Ovary (tissue), 9 donors: Measurements from ENCODE around the gene PLXDC2. TPM values are rescaled to one million over a fixed set of nuclear protein-coding genes. Genes with fewer than 3 reads are reported as not detected.

ENCODE experiments used
- DNase-seq, 5 donors: peaks; one replicate each; pipeline ENCODE4 v3.0.0-alpha.2; 2019 to 2020
- H3K27ac ChIP-seq, 2 donors: fragments of 200-600 bp; one replicate each; pipeline versions ENCODE4 v1.5.1 to v1.8.0; 2019 to 2022
- H3K27me3 ChIP-seq: fragments of 200-600 bp; one replicate; pipeline ENCODE4 v1.8.0; 2022
- H3K36me3 ChIP-seq: fragments of 200-600 bp; sonication (generic); one replicate; pipeline ENCODE4 v1.5.1; 2019
- H3K4me1 ChIP-seq: one replicate; pipeline ENCODE4 v1.8.1; 2013; ENCODE audit warnings: mild to moderate bottlenecking, moderate library complexity; ENCODE audit not compliant: insufficient read depth
- H3K4me3 ChIP-seq: fragments of 200-600 bp; sonication (generic); one replicate; pipeline ENCODE4 v1.5.1; 2017
- H3K9me3 ChIP-seq, 2 donors: fragments of 200-600 bp in 1 of 2; sonication (generic) in 1 of 2; one replicate each; pipeline versions ENCODE4 v1.5.1 to v1.8.1; 2013 to 2019; ENCODE audit warnings: mild to moderate bottlenecking in 1 of 2, moderate library complexity in 1 of 2
- CTCF ChIP-seq, 3 donors: fragments of 450-650 bp in 2 of 3; fragments of 200-600 bp in 1 of 3; IDR thresholded peaks; one replicate each; pipeline versions ENCODE4 v1.5.1 to v1.8.0; 2016 to 2022; ENCODE audit warnings: antibody characterized with exemption in 3 of 3, mild to moderate bottlenecking in 1 of 3
- EP300 ChIP-seq: sonication (generic); formaldehyde crosslinking; IDR thresholded peaks from one replicate; pipeline ENCODE4 v1.6.1; 2017; ENCODE audit warnings: antibody characterized with exemption
- POLR2A ChIP-seq: fragments of 450-650 bp; IDR thresholded peaks from one replicate; pipeline ENCODE4 v1.6.1; 2017; ENCODE audit warnings: antibody characterized with exemption, mild to moderate bottlenecking, moderate library complexity
- WGBS, 3 donors: extraction: QIAGEN DNeasy Blood & Tissue Kit in 1 of 3; methylation state at CpG; one replicate each; pipeline versions ENCODE4 v1.1.5 to v1.1.7; 2013 to 2017; 5-methylcytosine and 5-hydroxymethylcytosine counted together
- intact Hi-C, 4 donors: fragments of 100-400 bp; cut with DNase I; formaldehyde crosslinking; loops; one replicate each; pipeline versions ENCODE4 v1.11.0 to v1.15.1; 2022 to 2023
- polyA plus RNA-seq, 2 donors: library from polyadenylated mRNA; stranded (reverse); fragments of 200-250 nt in 1 of 2; fragments of 350-450 nt in 1 of 2; fragmentation: Illumina TruSeq in 1 of 2; extraction: RNeasy Lipid Tissue Mini Kit (QIAGEN cat#74804) in 1 of 2; gene quantifications; one replicate each; pipeline ENCODE4 v1.2.3, GENCODE V29; 2013 to 2014
- total RNA-seq, 7 donors: library from RNA; depleted of rRNA in 2 of 7; stranded (reverse); fragments of >200 nt in 2 of 7; fragmentation: NEBNext Ultra II Directional in 3 of 7; extraction: Animal tissue kit (Norgen Biotek cat#: 25700) in 3 of 7; gene quantifications; one replicate each; pipeline versions ENCODE4 v1.1.0 to v1.2.4, GENCODE V29; 2016 to 2023
- donor health status: DM: no; HTN: no; CAD: no; lungs with moderate emphysema.
- donor health status: DM: no; HTN: no; CAD: no.
- donor health status: Bipolar disorder and iron deficiency.
- donor health status: DM: yes; HTN: yes; CAD: no.
- donor health status: DM: no; HTN: no; CAD: no.
- donor health status: DM: yes; HTN: yes; CAD: no.

The PLXDC2 gene
- total and polyA plus RNA-seq, 9 donors = 13.6 to 76.0 (median 38.0) TPM

GRCh38 chr10:20133669-20134189 is 317.5 kb downstream of the PLXDC2 start:
- intact Hi-C loops = no loop called here
- no peak overlapping the region for H3K4me3 ChIP-seq
- peaks cover 0 to 5% of the 10 kb centered on the region in 2 donors for H3K9me3 ChIP-seq
- no peak for TF ChIP-seq POLR2A
- TF ChIP-seq EP300 = no peak
- H3K4me1 ChIP-seq = no peaks in the 10 kb centered on the region
- no peak for DNase-seq
- H3K27me3 ChIP-seq = no peaks in the 10 kb centered on the region
- H3K27ac ChIP-seq = no peak overlapping the region
- WGBS, 3 donors = 95 to 99% (median 99%) methylated on average over 2 of the region's 2 CpGs
- no peaks in the 10 kb centered on the region for H3K36me3 ChIP-seq

- DNase-seq = no peak
- Histone ChIP-seq H3K9me3 (no peaks in the 10 kb centered on the region), H3K4me3 (no peak overlapping the region), H3K27me3 (no peaks in the 10 kb centered on the region), H3K27ac (no peak overlapping the region), H3K36me3 (no peaks in the 10 kb centered on the region), H3K4me1 (no peaks in the 10 kb centered on the region)
- intact Hi-C loops = no loop called here
- TF ChIP-seq CTCF (IDR thresholded peaks at IDR 0.05) (no peak), POLR2A (no peak), EP300 (no peak)
Measured at GRCh38 chr10:20142311-20142710, 326.1 kb downstream of the PLXDC2 start.

- Histone ChIP-seq H3K27ac (no peak overlapping the region), H3K4me1 (no peaks in the 10 kb centered on the region), H3K9me3 (no peaks in the 10 kb centered on the region), H3K27me3 (no peaks in the 10 kb centered on the region), H3K4me3 (no peak overlapping the region), H3K36me3 (no peaks in the 10 kb centered on the region)
- no peak for DNase-seq
- 91 to 96% (median 92%) methylated on average over 1 of the region's 1 CpG for WGBS, 3 donors
- TF ChIP-seq CTCF (IDR thresholded peaks at IDR 0.05) = no peak
- TF ChIP-seq EP300 = no peak
- no peak for TF ChIP-seq POLR2A
- intact Hi-C loops = no loop called here
Measured at GRCh38 chr10:20144268-20144667, 328.0 kb downstream of the PLXDC2 start.

GRCh38 chr10:20146004-20146403 is 329.8 kb downstream of the PLXDC2 start:
- no peaks in the 10 kb centered on the region for H3K4me1 ChIP-seq
- WGBS, 3 donors = 97 to 99% (median 98%) methylated on average over 2 of the region's 2 CpGs
- no peak overlapping the region for H3K4me3 ChIP-seq

More at GRCh38 chr10:20146004-20146403, 329.8 kb downstream of the PLXDC2 start:
- H3K27ac ChIP-seq = no peak overlapping the region
- no peaks in the 10 kb centered on the region for H3K27me3 ChIP-seq
- no peaks in the 10 kb centered on the region for H3K9me3 ChIP-seq
- H3K36me3 ChIP-seq = no peaks in the 10 kb centered on the region
- no peak for DNase-seq
- intact Hi-C loops = no loop called here
- TF ChIP-seq CTCF (IDR thresholded peaks at IDR 0.05) (no peak), EP300 (no peak), POLR2A (no peak)
